DMS53 (cell line): ENCODE data around the gene EN2.

Source experiments
- DNase-seq: peaks from one replicate; lab custom pipeline; 2025; lab: John Stamatoyannopoulos, UW

The EN2 gene

GRCh38 chr7:155458111-155458877, at the start of gene EN2:
TSS of gene EN2 (plus strand) at chr7:155458129. CDS start at chr7:155458378, 249 bp downstream.
- DNase-seq: peak; percentile 30

- DNase-seq: no peak
Measured at GRCh38 chr7:155408651-155409586, 49.0 kb upstream of the EN2 start.

GRCh38 chr7:155409980-155410379, 47.9 kb upstream of the EN2 start:
- no peak for DNase-seq

DNA sequence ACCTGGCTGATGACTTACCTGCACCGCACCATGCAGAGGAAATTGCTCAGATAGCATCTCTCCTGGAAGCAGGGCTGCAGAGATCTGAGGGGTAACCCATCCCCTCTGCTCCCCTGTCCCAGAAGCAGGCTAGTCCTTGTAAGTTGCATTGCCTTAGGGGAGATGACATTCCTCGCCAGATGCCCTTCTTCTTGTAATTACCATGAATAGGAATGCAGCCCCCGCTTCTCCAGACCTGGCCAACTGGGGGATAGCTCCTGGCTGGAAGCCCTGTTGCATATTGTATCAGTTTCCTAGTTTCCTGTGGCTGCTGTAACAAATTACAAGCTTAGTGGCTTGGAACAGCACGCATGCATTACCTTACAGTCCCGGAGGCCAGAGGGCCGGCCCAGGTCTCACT, 47.5 kb upstream of the EN2 start:
- no peak for DNase-seq

GRCh38 chr7:155411718-155412415, 46.1 kb upstream of the EN2 start:
- no peak for DNase-seq

GRCh38 chr7:155412416-155413253, 45.3 kb upstream of the EN2 start:
- peak; percentile 61 for DNase-seq

GRCh38 chr7:155414547-155415492, 43.1 kb upstream of the EN2 start:
- DNase-seq: no peak

DNA sequence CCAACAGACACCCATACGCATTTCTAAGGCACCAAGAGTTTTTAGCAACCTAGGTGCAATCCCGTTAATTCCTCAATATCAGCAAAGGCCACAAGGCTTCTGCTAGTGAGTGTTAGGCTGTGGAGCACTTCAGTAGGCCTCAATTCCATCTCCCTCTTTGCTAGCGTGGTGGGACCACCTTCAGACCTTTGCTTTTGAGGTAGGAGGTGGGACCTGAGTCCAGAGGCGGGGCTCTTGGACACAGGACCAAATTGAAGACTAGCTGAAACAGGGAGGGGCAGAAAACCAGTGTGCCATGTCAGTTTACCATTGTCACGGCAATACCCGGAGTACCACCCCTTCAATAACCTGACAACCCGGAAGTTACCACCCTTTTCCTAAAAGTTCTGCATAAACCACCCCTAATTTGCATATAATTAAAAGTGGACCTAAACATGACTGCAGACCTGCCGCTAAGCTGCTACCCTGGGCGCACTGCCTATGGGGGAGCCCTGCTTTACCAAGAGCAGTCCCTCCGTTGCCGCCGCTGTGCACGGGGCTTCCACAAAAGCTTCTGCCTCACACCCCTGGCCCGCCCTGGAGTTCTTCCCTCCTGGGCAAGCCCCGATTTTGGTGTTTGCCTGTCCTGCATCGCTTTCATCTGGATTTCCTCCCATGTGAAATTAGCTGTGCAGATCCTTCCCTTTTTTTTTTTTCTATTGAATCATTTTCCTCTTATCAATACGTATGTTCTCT, 41.1 kb upstream of the EN2 start:
- no peak for DNase-seq

DNA sequence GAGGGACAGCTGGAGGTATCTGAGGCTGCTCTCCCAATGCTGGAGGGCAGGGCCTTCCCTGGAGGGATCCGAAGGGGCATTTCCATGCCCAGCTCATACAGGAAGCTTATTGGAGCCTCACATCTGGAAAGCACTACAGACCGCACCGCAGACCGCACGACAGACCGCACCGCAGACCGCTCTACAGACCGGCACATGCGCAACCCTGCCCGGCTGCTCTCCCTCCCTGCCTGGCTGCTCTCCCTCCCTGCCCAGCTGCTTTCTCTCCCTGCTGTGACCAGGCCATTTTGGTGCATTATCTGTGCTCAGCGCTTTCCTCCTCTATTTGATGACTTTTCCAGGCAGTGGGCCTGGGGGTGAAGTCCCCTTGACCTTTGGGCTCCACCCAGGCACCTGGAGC, 39.6 kb upstream of the EN2 start:
- no peak for DNase-seq

GRCh38 chr7:155418941-155419755, 38.8 kb upstream of the EN2 start:
- DNase-seq: no peak

GRCh38 chr7:155420116-155420515, 37.8 kb upstream of the EN2 start:
- DNase-seq: no peak

DNA sequence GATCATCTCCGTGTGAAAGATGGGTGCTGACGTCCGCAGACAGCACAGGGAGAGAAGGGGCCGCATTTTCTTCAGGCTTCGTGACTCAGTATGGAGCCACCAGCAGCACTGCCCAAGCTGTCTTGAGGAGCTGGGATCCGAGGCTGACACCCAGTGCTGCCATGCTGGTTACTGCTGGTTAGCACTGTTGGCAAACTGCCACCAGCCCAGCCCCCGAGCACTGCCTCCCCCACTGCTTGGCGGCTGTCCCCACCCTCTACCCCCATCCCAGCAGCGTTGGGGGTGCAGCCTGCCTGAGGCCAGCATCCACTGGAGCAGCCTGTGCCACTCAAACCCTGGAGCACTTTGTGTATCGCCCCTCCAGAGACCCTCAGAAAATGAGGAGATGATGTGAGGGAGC, 35.8 kb upstream of the EN2 start:
- DNase-seq: no peak

GRCh38 chr7:155422599-155423336, 35.2 kb upstream of the EN2 start:
- no peak for DNase-seq

DNA sequence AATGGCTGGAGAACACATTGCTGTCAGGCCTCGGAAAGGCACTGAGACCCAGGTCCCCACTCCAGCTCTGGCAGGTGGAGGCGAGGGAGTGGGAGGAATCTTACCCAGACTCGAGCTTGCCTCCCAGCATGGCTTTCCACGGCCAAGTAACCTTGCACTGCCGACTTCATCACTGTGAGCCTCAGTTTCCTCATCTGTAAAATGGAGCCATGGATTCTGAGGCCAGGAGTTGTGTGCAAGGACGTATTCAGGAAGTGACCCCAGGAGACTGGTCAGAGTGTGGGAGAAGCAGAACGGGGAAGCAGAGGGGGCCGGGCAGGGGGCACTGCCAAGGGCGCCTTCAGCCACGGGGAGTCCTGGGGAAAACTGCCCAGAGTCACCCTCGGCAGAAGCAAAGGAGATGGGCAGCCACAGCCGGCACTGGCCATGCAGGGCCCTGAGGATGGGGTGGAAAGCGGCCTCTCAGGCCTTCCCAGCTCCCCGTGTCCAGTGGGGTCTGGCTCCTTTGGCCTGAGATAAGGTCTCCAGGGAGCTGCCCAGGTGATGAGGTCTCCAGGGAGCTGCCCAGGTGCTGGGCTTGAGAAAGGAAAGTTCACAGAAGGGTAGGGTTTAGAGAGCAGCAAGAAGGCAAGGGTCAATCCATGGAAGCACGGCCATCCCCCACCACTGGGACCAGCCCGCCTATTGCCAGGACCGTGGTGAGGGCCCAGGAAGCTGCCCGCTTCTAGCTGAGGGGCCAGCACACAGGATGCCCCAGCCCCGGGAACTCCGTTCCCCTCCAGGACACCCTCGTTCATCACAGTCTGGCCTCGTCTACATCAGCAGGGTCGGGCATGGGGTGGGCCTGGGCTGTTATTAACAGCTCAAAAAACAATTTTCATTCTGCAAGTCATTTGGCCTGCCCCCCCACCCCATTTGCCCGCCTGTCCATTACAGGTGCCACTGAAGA, 34.3 kb upstream of the EN2 start:
- DNase-seq: no peak

GRCh38 chr7:155424301-155425010, 33.5 kb upstream of the EN2 start:
- no peak for DNase-seq

DNA sequence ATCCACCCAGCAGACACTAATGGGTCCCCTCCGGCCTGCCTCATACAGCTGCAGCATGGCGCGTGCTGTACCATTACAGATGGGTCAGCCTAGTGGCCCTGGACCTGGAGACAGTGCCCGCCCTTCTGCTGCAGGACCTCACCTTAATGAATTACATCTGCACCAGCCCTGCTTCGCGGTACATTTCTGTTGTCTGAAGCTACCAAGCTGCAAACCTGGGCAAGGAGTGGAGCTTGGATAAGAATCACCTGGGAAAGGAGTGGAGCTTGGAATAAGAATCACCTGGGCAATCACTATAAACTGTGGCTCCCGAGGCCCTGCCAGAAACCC, 33.0 kb upstream of the EN2 start:
- DNase-seq: no peak
